ENCODE data around the gene UBE2G2. TPM values are rescaled to one million over a fixed set of nuclear protein-coding genes. Genes with fewer than 3 reads are reported as not detected.
A peak's percentile ranks its signal among the peaks of the same experiment; 100 is the strongest.
"Not testable (repeated sequence)": the region's sequence is repeated elsewhere in the genome, so short reads cannot be mapped to it uniquely, and the experiment has no call there.

Gene UBE2G2
- total RNA-seq, 1 donor from 2014 or later = 137 TPM

DNA sequence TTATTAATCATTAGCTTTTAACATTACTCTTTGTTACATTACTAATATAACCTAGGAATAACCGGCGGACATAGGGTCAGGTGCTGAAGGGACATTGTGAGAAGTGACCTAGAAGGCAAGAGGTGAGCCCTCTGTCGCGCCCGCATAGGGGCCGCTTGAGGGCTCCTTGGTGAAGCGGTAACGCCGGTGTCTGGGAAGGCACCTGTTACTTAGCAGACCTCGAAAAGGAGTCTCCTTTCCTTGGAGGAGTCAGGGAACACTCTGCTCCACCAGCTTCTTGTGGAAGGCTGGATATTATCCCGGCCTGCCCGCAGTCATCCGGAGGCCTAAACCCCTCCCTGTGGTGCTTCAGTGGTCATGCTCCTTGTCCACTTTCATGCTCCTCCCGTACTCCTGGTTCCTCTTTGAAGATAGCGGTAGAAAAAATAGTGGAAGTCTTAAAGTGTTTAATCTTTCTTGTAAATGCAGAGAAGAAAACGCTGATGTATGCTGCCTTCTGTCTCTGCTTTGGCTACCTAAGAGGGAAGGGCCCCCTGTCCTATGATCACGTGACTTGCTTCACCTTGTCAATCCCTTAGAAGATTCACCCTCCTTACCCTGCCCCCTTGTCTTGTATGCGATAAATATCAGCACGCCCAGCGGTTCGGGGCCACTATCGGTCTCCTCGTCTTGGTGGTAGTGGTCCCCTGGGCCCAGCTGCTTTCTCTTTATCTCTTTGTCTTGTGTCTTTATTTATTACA is 31.1 kb upstream of the UBE2G2 start:
- intact Hi-C loops (cut with micrococcal nuclease); H3K27ac Mint-ChIP-seq; H3K36me3 Mint-ChIP-seq (ENCODE audit: low read depth); H3K4me3 Mint-ChIP-seq; DNase-seq (ENCODE audit: low spot score); H3K27me3 Mint-ChIP-seq (ENCODE audit: insufficient read depth): not testable (repeated sequence)
- Mint-ChIP-seq H3K4me1 (ENCODE audit: low read depth) (peaks cover 11% of the 10 kb centered on the region), H3K9me3 (peaks cover 23% of the 10 kb centered on the region)

DNA sequence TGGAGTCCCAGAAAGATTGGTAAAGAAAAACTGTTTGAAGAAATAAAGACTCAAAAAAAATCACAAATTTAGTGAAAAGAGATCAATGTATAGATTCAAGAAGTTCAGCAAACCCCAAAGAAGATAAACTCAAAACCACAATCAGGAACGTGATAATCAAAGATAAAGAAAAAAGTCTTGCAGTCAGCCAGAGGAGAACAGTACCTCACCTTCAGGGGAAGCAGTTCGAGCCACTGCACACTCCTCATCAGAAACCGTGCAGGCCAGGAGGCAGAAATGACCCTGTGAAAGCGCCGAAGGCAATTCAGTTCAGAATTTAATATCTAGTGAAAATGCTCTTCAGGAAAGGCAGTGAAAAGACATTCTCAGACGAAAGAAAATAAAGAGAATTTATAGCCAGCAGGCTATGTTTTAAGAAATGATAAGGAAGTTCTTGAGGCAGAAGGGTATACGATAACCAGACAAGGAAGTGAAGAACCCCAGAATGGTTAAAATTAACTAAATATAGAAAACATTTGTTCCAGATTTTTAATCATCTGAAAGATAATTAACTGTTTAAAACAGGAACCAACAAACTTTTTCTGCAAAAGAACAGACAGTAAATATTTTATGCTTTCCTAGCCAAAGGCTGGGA is 29.7 kb upstream of the UBE2G2 start:
- intact Hi-C loops (cut with micrococcal nuclease) = no loop called here
- H3K4me1 Mint-ChIP-seq (ENCODE audit: low read depth) = peaks cover 11% of the 10 kb centered on the region
- H3K36me3 Mint-ChIP-seq (ENCODE audit: low read depth) = peaks cover 3% of the 10 kb centered on the region
- H3K27ac Mint-ChIP-seq = no peak overlapping the region
- H3K4me3 Mint-ChIP-seq = no peak overlapping the region
- no peak for DNase-seq (ENCODE audit: low spot score)
- peaks cover 31% of the 10 kb centered on the region for H3K9me3 Mint-ChIP-seq
- peaks cover 11% of the 10 kb centered on the region for H3K27me3 Mint-ChIP-seq (ENCODE audit: insufficient read depth)

- H3K4me1 Mint-ChIP-seq (ENCODE audit: low read depth) = peaks cover 11% of the 10 kb centered on the region
- peaks cover 11% of the 10 kb centered on the region for H3K27me3 Mint-ChIP-seq (ENCODE audit: insufficient read depth)
- DNase-seq (ENCODE audit: low spot score) = no peak
- peaks cover 3% of the 10 kb centered on the region for H3K36me3 Mint-ChIP-seq (ENCODE audit: low read depth)
- H3K4me3 Mint-ChIP-seq = no peak overlapping the region
- intact Hi-C loops (cut with micrococcal nuclease) = no loop called here
- H3K9me3 Mint-ChIP-seq = peaks cover 31% of the 10 kb centered on the region
- peak overlapping the region; percentile 61 for H3K27ac Mint-ChIP-seq
These were observed 28.0 kb upstream of the UBE2G2 start for GRCh38 chr21:44829507-44830092.

- H3K4me3 Mint-ChIP-seq = no peak overlapping the region
- intact Hi-C loops (cut with micrococcal nuclease) = no loop called here
- H3K4me1 Mint-ChIP-seq (ENCODE audit: low read depth) = peaks cover 11% of the 10 kb centered on the region
- DNase-seq (ENCODE audit: low spot score) = no peak
- peaks cover 35% of the 10 kb centered on the region for H3K9me3 Mint-ChIP-seq
- H3K36me3 Mint-ChIP-seq (ENCODE audit: low read depth) = peaks cover 3% of the 10 kb centered on the region
- no peak overlapping the region for H3K27ac Mint-ChIP-seq
- peaks cover 10% of the 10 kb centered on the region for H3K27me3 Mint-ChIP-seq (ENCODE audit: insufficient read depth)
These were observed 26.9 kb upstream of the UBE2G2 start for GRCh38 chr21:44828362-44829056.

DNA sequence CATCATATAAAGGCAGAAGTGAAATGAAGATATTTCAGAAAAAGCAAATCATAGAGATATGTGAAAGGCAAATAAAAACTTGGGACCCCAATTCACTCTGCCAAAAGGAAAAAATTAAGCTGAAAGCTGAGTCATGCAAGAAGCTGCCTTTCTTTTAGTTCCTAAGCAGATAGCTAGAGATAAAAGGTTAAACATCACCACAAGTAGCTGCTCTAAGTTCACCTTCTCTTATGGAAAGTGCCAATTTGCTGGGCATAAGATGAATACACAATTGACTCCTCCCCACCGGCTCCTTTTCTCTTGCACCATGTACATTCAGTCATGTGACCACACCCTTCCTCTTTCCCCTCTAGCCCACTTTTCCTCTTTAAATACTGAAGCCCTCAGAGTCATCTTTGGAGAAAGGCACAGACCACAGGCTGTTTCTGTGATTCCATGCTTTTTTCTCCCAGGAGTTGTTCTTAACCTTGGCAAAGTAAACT is 21.6 kb upstream of the UBE2G2 start:
- Mint-ChIP-seq H3K27ac (no peak overlapping the region), H3K9me3 (peaks cover 46% of the 10 kb centered on the region), H3K27me3 (ENCODE audit: insufficient read depth) (peaks cover 5% of the 10 kb centered on the region), H3K4me3 (no peak overlapping the region), H3K36me3 (ENCODE audit: low read depth) (peaks cover 2% of the 10 kb centered on the region), H3K4me1 (ENCODE audit: low read depth) (no peaks in the 10 kb centered on the region)
- intact Hi-C loops (cut with micrococcal nuclease) = no loop called here
- DNase-seq (ENCODE audit: low spot score) = no peak

- intact Hi-C loops (cut with micrococcal nuclease) = no loop called here
- H3K27me3 Mint-ChIP-seq (ENCODE audit: insufficient read depth) = peaks cover 5% of the 10 kb centered on the region
These were observed 21.0 kb upstream of the UBE2G2 start for GRCh38 chr21:44822484-44823178.

DNA sequence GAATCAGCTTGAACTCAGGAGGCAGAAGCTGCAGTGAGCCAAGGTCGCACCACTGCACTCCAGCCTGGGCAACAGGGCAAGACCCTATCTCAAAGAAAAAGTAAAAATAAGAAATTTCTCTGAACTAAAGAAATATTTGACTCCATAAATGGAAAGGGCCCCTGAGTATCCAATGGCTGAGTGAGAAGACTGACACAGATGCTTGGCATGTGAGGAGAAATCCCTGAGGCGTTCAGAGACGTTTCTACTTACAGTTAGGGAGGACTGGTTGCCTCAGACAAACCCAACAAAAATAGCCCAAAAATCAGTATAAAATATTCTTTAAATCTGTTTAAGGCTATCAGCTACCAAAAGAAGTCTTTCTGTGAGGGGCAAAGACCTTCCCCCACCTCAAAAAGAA is 19.2 kb upstream of the UBE2G2 start:
- peaks cover 8% of the 10 kb centered on the region for H3K4me1 Mint-ChIP-seq (ENCODE audit: low read depth)
- no peak overlapping the region for H3K4me3 Mint-ChIP-seq
- intact Hi-C loops (cut with micrococcal nuclease) = no loop called here
- H3K36me3 Mint-ChIP-seq (ENCODE audit: low read depth) = peaks cover 1% of the 10 kb centered on the region
- no peaks in the 10 kb centered on the region for H3K27me3 Mint-ChIP-seq (ENCODE audit: insufficient read depth)
- DNase-seq (ENCODE audit: low spot score) = no peak
- H3K9me3 Mint-ChIP-seq = peaks cover 33% of the 10 kb centered on the region
- no peak overlapping the region for H3K27ac Mint-ChIP-seq

More at GRCh38 chr21:44822484-44823178, 21.0 kb upstream of the UBE2G2 start:
- no peaks in the 10 kb centered on the region for H3K4me1 Mint-ChIP-seq (ENCODE audit: low read depth)
- H3K4me3 Mint-ChIP-seq = no peak overlapping the region
- no peaks in the 10 kb centered on the region for H3K36me3 Mint-ChIP-seq (ENCODE audit: low read depth)
- peaks cover 40% of the 10 kb centered on the region for H3K9me3 Mint-ChIP-seq
- no peak overlapping the region for H3K27ac Mint-ChIP-seq
- DNase-seq (ENCODE audit: low spot score) = no peak

DNA sequence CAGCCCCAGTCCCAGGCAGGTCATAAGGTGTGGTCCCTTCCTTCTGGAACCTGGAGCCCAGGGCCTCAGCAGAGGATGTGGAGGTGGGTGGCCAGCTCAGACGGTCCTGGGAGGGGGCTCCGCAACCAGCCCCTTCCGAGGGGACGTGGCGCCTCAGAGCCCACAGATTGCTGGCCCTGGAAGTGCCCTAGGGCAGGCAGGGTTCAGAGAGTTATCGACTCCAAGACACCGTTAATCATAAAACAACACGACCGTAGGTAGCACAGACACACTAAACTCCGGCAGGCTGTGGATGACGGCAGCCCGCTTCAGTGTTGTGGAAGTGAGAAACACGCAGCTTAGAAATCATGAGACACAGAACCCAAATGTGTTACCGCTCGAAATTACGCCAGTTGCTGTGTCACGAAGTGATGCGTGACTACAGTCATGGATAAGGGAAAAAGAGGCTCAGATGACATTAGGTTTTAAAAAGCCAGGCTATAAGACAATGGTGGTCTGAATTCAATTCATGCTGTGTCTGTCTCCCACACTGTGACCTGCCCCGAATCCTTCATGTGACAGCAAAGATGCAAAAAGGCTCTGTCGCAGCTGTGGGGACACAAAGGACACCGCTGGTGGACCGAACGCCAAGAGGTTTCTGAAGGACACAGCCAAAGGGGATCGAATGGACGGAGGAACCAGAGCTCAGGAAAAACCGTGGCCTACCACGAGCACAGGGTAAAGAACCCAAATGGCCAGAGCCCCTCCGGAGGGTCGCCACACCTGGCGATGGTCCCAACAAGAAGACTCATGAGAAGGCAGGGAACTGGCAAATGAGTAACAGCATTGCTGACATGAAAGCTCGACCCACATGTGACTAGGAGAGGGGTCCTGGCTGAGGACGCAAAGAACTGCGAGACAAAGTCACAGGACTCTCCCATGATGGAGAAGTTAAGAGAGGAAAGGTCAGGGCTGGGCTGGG is 17.9 kb upstream of the UBE2G2 start:
- no peak for DNase-seq (ENCODE audit: low spot score)
- peaks cover 3% of the 10 kb centered on the region for H3K36me3 Mint-ChIP-seq (ENCODE audit: low read depth)
- peak overlapping the region; percentile 44 for H3K27ac Mint-ChIP-seq
- peak overlapping the region; percentile 75 for H3K4me3 Mint-ChIP-seq
- peaks cover 11% of the 10 kb centered on the region for H3K4me1 Mint-ChIP-seq (ENCODE audit: low read depth)
- H3K27me3 Mint-ChIP-seq (ENCODE audit: insufficient read depth) = no peaks in the 10 kb centered on the region
- H3K9me3 Mint-ChIP-seq = peaks cover 33% of the 10 kb centered on the region
- intact Hi-C loops (cut with micrococcal nuclease) = loop anchor here (2.0 to 5.0 kb wide), 5 partner anchors 27 to 823 kb away; partner anchors contain the start of genes PCBP3 and POFUT2

- Mint-ChIP-seq H3K27ac (peak overlapping the region; percentile 44), H3K4me3 (peak overlapping the region; percentile 67), H3K36me3 (ENCODE audit: low read depth) (peaks cover 3% of the 10 kb centered on the region), H3K9me3 (peaks cover 30% of the 10 kb centered on the region), H3K4me1 (ENCODE audit: low read depth) (peaks cover 11% of the 10 kb centered on the region), H3K27me3 (ENCODE audit: insufficient read depth) (no peaks in the 10 kb centered on the region)
- intact Hi-C loops (cut with micrococcal nuclease) = loop anchor here (1.0 to 5.0 kb wide), 6 partner anchors 28 to 824 kb away; partner anchors contain the start of genes PCBP3, POFUT2 and PTTG1IP
- DNase-seq (ENCODE audit: low spot score) = no peak
These were observed 17.0 kb upstream of the UBE2G2 start for GRCh38 chr21:44818640-44819011.

- peak; percentile 88 for DNase-seq (ENCODE audit: low spot score)
- intact Hi-C loops (cut with micrococcal nuclease) = loop anchor here (1.0 to 5.0 kb wide), 8 partner anchors 17 to 824 kb away; partner anchors contain the start of genes LRRC3, PCBP3, POFUT2 and PTTG1IP
- H3K9me3 Mint-ChIP-seq = peaks cover 24% of the 10 kb centered on the region
- H3K4me1 Mint-ChIP-seq (ENCODE audit: low read depth) = peaks cover 11% of the 10 kb centered on the region
- H3K27ac Mint-ChIP-seq = peak within 1 kb of the TSS; percentile 44
- H3K4me3 Mint-ChIP-seq = peak within 1 kb of the TSS; percentile 67
- no peaks in the 10 kb centered on the region for H3K27me3 Mint-ChIP-seq (ENCODE audit: insufficient read depth)
- peaks cover 3% of the 10 kb centered on the region for H3K36me3 Mint-ChIP-seq (ENCODE audit: low read depth)
These were observed 16.5 kb upstream of the UBE2G2 start, which contains the start of gene SUMO3 for GRCh38 chr21:44817914-44818639. Gene SUMO3, minus strand, starts transcription at chr21:44818062. Its CDS starts 94 bp downstream, at chr21:44817968.

GRCh38 chr21:44817506-44817880 is 15.9 kb upstream of the UBE2G2 start:
- peak; percentile 92 for DNase-seq (ENCODE audit: low spot score)
- Mint-ChIP-seq H3K27ac (no peak overlapping the region), H3K36me3 (ENCODE audit: low read depth) (peaks cover 6% of the 10 kb centered on the region), H3K27me3 (ENCODE audit: insufficient read depth) (no peaks in the 10 kb centered on the region), H3K4me1 (ENCODE audit: low read depth) (peaks cover 11% of the 10 kb centered on the region), H3K4me3 (peak overlapping the region; percentile 66), H3K9me3 (peaks cover 19% of the 10 kb centered on the region)
- intact Hi-C loops (cut with micrococcal nuclease) = loop anchor here (1.0 to 5.0 kb wide), 5 partner anchors 16 to 825 kb away; partner anchors contain the start of genes LRRC3, PCBP3, POFUT2 and UBE2G2
